Endothelial cell of umbilical vein (primary cell): ENCODE results near the gene CHCHD4.

Source experiments
- CTCF ChIP-seq, 2 donors: IDR thresholded peaks; 1 replicate in 1 of 2; 2 replicates in 1 of 2; pipeline ENCODE4 v1.5.1; 2011; ENCODE audit warnings: low read length in 2 of 2, mild to moderate bottlenecking in 2 of 2, moderate library complexity in 2 of 2, control low read depth in 1 of 2, inconsistent platforms in 1 of 2, low read depth in 1 of 2; ENCODE audit not compliant: insufficient read depth in 1 of 2; ENCODE audit errors: extremely low read depth in 1 of 2
- EZH2 ChIP-seq: IDR thresholded peaks from 2 replicates; pipeline ENCODE4 v1.6.1; 2012; ENCODE audit warnings: borderline replicate concordance, low read depth, mild to moderate bottlenecking, moderate library complexity, low read length, inconsistent platforms; ENCODE audit not compliant: severe bottlenecking
- GATA2 ChIP-seq: IDR thresholded peaks from 2 replicates; pipeline ENCODE4 v1.7.0; 2011; ENCODE audit warnings: low read depth, mild to moderate bottlenecking, moderate library complexity, mixed read lengths, low read length; ENCODE audit not compliant: insufficient read length, insufficient read depth
- JUN ChIP-seq: IDR thresholded peaks from 2 replicates; pipeline ENCODE4 v1.6.1; 2011; ENCODE audit warnings: borderline replicate concordance, low read depth; ENCODE audit not compliant: insufficient read length, insufficient read depth
- POLR2A ChIP-seq: IDR thresholded peaks from 2 replicates; pipeline ENCODE4 v1.6.1; 2012; ENCODE audit warnings: low read depth, mild to moderate bottlenecking, control low read depth, low read length

- TF ChIP-seq CTCF (IDR thresholded peaks at IDR 0.05; ENCODE audit: extremely low read depth in 1 of 2, insufficient read depth in 1 of 2, low read depth in 1 of 2, low read length in 2 of 2) (peak in 1 of 2 donors; percentile 2), POLR2A (no peak), EZH2 (no peak), GATA2 (no peak), JUN (peak; percentile 16)
Observed at GRCh38 chr3:14125193-14126016, 735 bp upstream of the CHCHD4 start.
